ENCODE results near the gene POLR3G.

POLR3G gene

GRCh38 chr5:90553711-90554110 is 79.0 kb downstream of the POLR3G start:
- DNase-seq = no peak

GRCh38 chr5:90554358-90555006 is 79.8 kb downstream of the POLR3G start:
- DNase-seq = no peak

GRCh38 chr5:90555666-90556065 is 81.0 kb downstream of the POLR3G start:
- DNase-seq = no peak

- DNase-seq = no peak
Observed at GRCh38 chr5:90557391-90557790, 82.7 kb downstream of the POLR3G start.

DNA sequence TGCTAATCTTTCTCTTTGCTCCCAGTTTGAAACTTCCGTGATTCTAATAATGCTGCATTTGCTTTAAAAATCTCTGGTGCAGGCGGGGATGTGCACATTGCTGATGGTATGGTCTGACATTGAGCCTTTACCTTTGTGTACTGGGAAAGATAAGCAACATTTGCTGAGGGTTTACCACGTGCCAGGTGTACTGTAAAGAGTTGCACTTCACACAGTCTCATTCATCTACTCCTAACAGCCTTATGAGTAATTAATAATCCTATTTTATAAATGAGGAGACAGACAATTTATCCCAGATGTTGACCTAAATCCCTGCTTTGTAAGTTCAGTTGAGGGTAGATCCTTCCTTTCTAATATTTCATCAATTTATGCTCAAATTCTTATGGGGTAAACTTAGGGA is 83.2 kb downstream of the POLR3G start:
- no peak for DNase-seq

- DNase-seq = peak; percentile 28
Observed at GRCh38 chr5:90558344-90559192, 83.9 kb downstream of the POLR3G start, which contains the start of gene ADGRV1. Gene ADGRV1 (plus strand): TSS chr5:90558797. CDS start chr5:90558896, 99 bp downstream.

GRCh38 chr5:90560771-90561170 is 86.1 kb downstream of the POLR3G start:
- no peak for DNase-seq

DNA sequence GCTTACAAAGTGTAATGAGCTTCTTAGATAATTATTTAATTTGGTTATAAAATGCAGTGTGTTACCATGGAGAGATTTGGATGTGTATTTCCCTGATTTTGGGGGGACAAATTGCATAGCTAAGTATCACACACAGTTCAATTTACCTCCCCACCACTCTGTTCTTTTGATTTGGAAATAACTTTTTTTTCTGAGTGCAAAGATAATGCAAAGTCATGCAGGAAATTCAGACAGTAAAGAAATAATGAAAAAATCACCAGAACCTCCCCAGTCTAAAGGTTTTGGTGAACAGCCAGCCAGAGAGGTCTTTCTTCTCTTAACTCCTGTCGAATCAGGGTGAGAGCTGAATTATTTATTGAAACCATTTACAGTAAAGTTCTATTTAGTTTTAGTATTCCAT is 87.1 kb downstream of the POLR3G start:
- DNase-seq = no peak

- DNase-seq = no peak
Observed at GRCh38 chr5:90562341-90562740, 87.7 kb downstream of the POLR3G start.

DNA sequence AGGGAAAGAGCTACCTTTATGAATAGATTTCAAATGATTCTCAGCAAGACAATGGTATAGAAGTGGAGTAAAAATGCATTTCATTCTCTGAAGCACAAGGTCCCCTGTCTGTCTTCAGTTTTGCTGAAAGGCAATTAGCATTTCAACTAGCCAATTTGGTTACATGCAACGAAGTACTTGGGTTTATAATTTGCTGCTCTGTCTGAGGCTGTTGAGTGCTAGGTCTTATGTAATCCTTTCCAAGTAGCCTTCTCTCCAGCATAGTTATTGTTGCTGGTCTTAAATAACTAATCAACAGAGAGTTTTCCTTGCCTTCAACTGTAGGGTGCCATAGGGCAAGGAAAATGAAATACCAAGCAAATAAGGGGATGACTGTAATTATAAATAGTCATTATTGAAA is 88.4 kb downstream of the POLR3G start:
- no peak for DNase-seq

Data from stimulated activated CD8-positive, alpha-beta memory T cell treated with anti-CD3 and anti-CD28 coated beads, Interleukin-4, amount 100 ng/mL, for 48 hours (primary cell).